ENCODE measurements around the gene PCNX3. TPM values are rescaled to one million over a fixed set of nuclear protein-coding genes. Genes with fewer than 3 reads are reported as not detected.

PCNX3 gene
- total and polyA plus RNA-seq, 10 of the 15 experiments (the other 5 are each of a cell fraction or from before 2014, with no cell fraction given) = 0.03 to 46.6 (median 8.4) TPM

GRCh38 chr11:65662799-65663638, 47.4 kb downstream of the PCNX3 start, which contains the start of gene RELA:
Gene RELA (minus strand): TSS chr11:65662916. CDS start chr11:65662832, 84 bp downstream.
- BruUV-seq (replicated peaks) = TSS peak; percentile 96
- DNase-seq (ENCODE audit: low read depth, low spot score) (no peak), FAIRE-seq (peak; percentile 65), ATAC-seq (peak; percentile 84)
- Histone ChIP-seq H3K4me3 (peak within 1 kb of the TSS; percentile 91), H3K79me2 (ENCODE audit: control insufficient read depth, insufficient read depth, low read length) (peaks cover 26% of the 10 kb centered on the region), H2AFZ (ENCODE audit: control insufficient read depth, low read depth, low read length) (peak within 1 kb of the TSS; percentile 66), H3K27me3 (replicated peaks in 1 of 2; ENCODE audit: control insufficient read depth in 2 of 2, insufficient read depth in 2 of 2, low read length in 1 of 2) (no peaks in the 10 kb centered on the region), H3K4me1 (ENCODE audit: control insufficient read depth, insufficient read depth, low read length) (peaks cover 9% of the 10 kb centered on the region), H4K20me1 (ENCODE audit: control insufficient read depth, insufficient read depth) (no peaks in the 10 kb centered on the region; the same call in none of the 2 replicates), H3K9ac (ENCODE audit: control insufficient read depth, insufficient read depth, low read length) (peak within 1 kb of the TSS; percentile 98), H3K36me3 (ENCODE audit: control insufficient read depth in 2 of 2, insufficient read depth in 2 of 2, low read length in 1 of 2) (peaks cover 13 to 15% of the 10 kb centered on the region in 2 experiments; a peak in 3 of 4 replicates), H3K4me2 (ENCODE audit: control insufficient read depth, insufficient read depth) (peak within 1 kb of the TSS; percentile 92), H3K27ac (ENCODE audit: control insufficient read depth, insufficient read depth) (peak within 1 kb of the TSS; percentile 98), H3K9me3 (replicated peaks; ENCODE audit: control insufficient read depth, insufficient read depth, low read length) (no peaks in the 10 kb centered on the region)
- intact Hi-C loops (cut with micrococcal nuclease; ENCODE audit: unreplicated experiment) (loop anchor here (1.0 kb wide), 3 partner anchors 23 to 195 kb away; partner anchors contain the start of gene CFL1), in situ Hi-C loops (cut with MboI) (no loop called here)
- WGBS (ENCODE audit: insufficient coverage, insufficient replicate concordance, low lambda C conversion rate, missing lambda C conversion rate) = under 1% methylated on average over 84 of the region's 91 CpGs
- ChIA-PET SMC1A (ENCODE audit: uncharacterized antibody, unreplicated experiment) (interaction anchor here (1.1 to 1.9 kb wide), 6 partner anchors 9 to 227 kb away, joined by 3 to 19 read pairs (median 6); partner anchors contain the start of genes CCDC85B and PCNX3), CTCF (interaction anchor here (0.6 to 3.6 kb wide), 10 partner anchors 10 to 223 kb away, joined by 3 to 13 read pairs (median 7); partner anchors contain the start of genes KAT5, MUS81, PCNX3 and SIPA1), POLR2A (interaction anchor here (0.5 to 5.5 kb wide), 15 partner anchors 8 to 227 kb away, joined by 3 to 88 read pairs (median 4); partner anchors contain the start of genes CCDC85B, KAT5, PCNX3 and SIPA1), RAD21 (ENCODE audit: unreplicated experiment) (interaction anchor here (0.7 to 2.6 kb wide), 12 partner anchors 10 to 186 kb away, joined by 3 to 19 read pairs (median 6); partner anchors contain the start of genes AP5B1, KAT5, PCNX3 and RNASEH2C)
- TF ChIP-seq PKNOX1 (IDR thresholded peaks at IDR 0.05) (no peak; the same call in none of the 2 replicates), SPI1 (IDR thresholded peaks at IDR 0.05; ENCODE audit: borderline replicate concordance, insufficient read depth, low read depth, low read length) (no peak), ZBTB11 (CRISPR knock-in tag; IDR thresholded peaks at IDR 0.05) (no peak), BCLAF1 (IDR thresholded peaks at IDR 0.05) (0 out of 2 replicates have a peak, but pooled peaks have one; percentile 63), NFYA (IDR thresholded peaks at IDR 0.05; ENCODE audit: borderline replicate concordance, low read depth, low read length) (no peak), ATF2 (IDR thresholded peaks at IDR 0.05; ENCODE audit: low read length) (peak; percentile 35; the same call in 1 of the 2 replicates), ZBED1 (IDR thresholded peaks at IDR 0.05; ENCODE audit: borderline replicate concordance) (0 out of 2 replicates have a peak, but pooled peaks have one; percentile 18), BACH1 (IDR thresholded peaks at IDR 0.05; ENCODE audit: borderline replicate concordance) (peak; percentile 58; the same call in 1 of the 2 replicates), MLLT1 (IDR thresholded peaks at IDR 0.05) (peak; percentile 89)
